Coronary artery (tissue), 2 donors: ENCODE results near the gene WDR37.

Source experiments
- DNase-seq: peaks from one replicate; pipeline ENCODE4 v3.0.0-alpha.2; 2017; ENCODE audit warnings: low spot score
- H3K27ac ChIP-seq, 2 donors: fragments of 200-600 bp; sonication (generic); one replicate each; pipeline ENCODE4 v1.5.1; 2016 to 2019
- H3K4me3 ChIP-seq: fragments of 200-600 bp; sonication (generic); 2 replicates; pipeline ENCODE4 v1.5.1; 2016; ENCODE audit warnings: mild to moderate bottlenecking, moderate library complexity
- CTCF ChIP-seq: fragments of 200-600 bp; sonication (generic); IDR thresholded peaks from one replicate; pipeline ENCODE4 v1.5.1; 2019; ENCODE audit warnings: antibody characterized with exemption

The WDR37 gene

DNA sequence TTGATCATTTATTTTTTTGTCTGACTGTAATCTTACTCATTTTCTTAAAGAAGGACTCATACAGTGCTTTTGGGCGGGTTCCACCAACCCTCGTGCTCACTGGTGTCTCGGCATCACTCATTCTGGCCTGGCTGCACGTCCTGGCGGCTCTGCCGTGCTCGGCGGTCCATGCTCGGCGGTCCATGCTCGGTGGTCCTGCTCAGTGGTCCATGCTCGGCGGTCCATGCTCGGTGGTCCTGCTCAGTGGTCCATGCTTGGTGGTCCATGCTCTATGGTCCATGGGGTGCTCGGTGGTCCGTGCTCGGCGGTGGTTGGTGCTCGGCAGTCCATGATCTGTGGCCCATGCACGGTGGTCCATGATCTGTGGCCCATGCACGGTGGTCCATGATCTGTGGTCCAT lies 72.5 kb downstream of the WDR37 start:
- no peak for DNase-seq
- no peak overlapping the region for H3K4me3 ChIP-seq
- H3K27ac ChIP-seq: no peak overlapping the region
- no peak for TF ChIP-seq CTCF

GRCh38 chr10:1130226-1130625 lies 74.0 kb downstream of the WDR37 start:
- Histone ChIP-seq H3K27ac (no peak overlapping the region), H3K4me3 (no peak overlapping the region)
- TF ChIP-seq CTCF: no peak
- no peak for DNase-seq

DNA sequence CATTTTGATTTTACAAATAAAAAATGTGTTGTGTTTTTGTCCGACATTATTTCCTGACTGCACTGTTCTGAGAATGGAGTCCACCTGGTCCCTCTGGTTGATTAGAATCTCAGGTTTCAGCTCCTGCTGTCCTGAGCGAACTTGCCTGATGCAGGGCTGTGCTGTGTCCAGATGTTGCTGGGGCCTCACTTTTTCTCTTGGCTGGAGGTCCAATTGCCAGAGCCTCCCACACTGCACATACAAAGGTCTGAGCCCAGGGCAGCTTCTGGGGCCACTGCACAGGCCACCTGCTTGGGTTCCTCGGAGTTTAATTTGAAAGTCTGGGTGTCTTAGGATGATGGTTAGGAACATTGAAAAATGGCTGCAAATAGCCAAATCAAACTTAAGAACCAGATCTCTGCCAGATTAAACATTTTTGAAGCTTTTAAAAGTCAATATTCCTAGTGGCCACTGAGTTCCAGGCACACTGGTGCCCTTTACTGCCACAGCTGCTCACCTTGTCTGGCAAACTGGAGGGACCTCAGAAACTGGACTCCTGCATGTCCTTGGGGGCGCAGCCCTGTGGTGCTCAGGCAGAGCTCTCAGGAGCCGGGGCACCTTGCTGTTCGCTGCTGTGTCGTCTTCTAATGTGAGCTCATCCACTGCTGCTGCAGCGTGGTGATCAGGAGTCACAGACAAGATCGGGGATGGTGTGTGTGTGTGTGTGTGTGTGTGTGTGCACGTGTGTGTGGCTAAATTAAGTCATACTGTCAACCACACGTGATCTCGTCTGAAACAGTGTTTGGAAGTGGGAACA lies 75.0 kb downstream of the WDR37 start:
- no peak for DNase-seq
- Histone ChIP-seq H3K4me3 (no peak overlapping the region), H3K27ac (no peak overlapping the region)
- no peak for TF ChIP-seq CTCF

DNA sequence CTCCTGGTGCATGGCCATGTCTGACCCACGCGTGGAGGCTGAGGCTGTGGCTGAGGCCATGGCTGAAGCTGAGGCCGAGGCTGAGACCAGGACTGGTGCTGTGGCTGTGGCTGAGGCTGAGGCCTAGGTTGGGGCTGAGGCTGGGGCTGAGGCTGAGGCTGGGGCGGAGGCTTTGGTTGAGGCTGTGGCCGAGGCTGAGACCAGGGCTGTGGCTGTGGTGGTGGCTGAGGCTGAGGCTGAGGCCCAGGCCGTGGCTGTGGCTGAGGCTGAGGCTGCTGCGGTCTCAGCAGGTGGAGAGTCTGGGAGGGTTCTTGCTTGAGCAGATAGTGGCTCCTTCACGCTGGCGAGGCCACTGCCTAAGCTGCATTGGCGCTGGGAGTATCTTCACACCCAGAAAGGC lies 76.4 kb downstream of the WDR37 start:
- H3K27ac ChIP-seq: no peak overlapping the region
- H3K4me3 ChIP-seq: no peak overlapping the region
- no peak for TF ChIP-seq CTCF
- DNase-seq: no peak

- DNase-seq: no peak
- Histone ChIP-seq H3K4me3 (no peak overlapping the region), H3K27ac (no peak overlapping the region)
- TF ChIP-seq CTCF: no peak
Observed at GRCh38 chr10:1133495-1134045, 77.4 kb downstream of the WDR37 start.

GRCh38 chr10:1134156-1134555 lies 78.0 kb downstream of the WDR37 start:
- no peak for DNase-seq
- Histone ChIP-seq H3K4me3 (no peak overlapping the region), H3K27ac (no peak overlapping the region)
- no peak for TF ChIP-seq CTCF

DNA sequence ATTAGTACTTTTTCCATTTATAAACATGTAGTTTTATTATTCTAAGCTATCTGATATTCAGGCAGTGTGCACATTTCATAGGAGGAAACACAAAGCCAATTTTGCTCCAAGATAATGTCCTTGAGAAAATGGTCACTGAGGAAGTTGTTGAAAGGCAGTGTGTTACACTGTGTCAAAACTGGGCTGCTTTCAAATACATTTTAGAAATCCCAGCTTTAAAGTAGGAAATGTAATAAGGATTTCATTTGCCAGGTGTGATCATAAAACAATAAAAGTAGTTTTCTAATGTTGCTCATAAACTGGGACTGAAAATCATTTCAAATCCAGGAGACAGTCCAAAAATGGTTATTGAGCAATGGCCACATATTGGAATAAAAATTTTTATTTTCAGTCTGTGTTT lies 80.1 kb downstream of the WDR37 start:
- Histone ChIP-seq H3K27ac (no peak overlapping the region), H3K4me3 (no peak overlapping the region)
- no peak for DNase-seq
- TF ChIP-seq CTCF: no peak
